Measurements from ENCODE around the gene APBB1IP.

DNA sequence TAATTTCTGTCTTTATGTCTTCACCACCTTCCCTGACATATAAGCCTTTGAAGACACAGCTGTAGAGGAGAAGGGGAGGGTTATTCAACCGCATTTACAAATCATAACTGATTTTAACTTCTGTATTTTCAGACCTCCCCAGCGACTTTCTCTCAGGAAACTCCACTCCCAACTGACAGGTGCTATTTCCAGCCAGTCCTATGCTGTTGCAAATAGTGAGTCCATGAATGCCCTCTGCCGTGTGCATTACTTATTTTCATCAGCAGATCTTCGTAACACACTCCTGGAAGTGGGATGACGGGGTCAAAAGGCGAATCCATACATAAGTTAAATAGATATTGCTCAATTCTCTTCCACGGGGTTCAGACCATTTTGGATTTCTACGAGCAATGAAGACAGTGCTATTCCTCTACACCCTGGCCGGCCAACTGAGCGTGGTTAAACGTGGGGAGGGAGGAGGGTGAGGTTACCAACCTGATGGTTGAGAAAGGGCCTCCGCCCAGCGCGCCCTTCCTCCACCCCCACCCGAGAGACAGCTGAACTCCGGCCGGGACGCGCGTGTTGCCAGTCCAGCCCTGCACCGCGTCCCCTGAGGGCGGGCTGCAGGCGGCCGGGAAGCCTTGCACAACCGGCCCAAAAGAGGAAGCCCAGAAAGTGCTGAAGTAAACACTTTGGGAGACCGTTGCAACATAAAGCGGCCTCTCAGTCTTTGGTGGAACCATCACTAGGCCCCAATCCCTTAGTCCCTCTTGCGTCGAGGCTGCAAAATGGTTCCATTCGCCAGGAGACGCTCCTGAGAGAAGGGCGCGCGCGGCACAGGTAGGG lies at the start of gene APBB1IP:
- TF ChIP-seq, protein P1, sequence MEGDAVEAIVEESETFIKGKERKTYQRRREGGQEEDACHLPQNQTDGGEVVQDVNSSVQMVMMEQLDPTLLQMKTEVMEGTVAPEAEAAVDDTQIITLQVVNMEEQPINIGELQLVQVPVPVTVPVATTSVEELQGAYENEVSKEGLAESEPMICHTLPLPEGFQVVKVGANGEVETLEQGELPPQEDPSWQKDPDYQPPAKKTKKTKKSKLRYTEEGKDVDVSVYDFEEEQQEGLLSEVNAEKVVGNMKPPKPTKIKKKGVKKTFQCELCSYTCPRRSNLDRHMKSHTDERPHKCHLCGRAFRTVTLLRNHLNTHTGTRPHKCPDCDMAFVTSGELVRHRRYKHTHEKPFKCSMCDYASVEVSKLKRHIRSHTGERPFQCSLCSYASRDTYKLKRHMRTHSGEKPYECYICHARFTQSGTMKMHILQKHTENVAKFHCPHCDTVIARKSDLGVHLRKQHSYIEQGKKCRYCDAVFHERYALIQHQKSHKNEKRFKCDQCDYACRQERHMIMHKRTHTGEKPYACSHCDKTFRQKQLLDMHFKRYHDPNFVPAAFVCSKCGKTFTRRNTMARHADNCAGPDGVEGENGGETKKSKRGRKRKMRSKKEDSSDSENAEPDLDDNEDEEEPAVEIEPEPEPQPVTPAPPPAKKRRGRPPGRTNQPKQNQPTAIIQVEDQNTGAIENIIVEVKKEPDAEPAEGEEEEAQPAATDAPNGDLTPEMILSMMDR (IDR thresholded peaks at IDR 0.05), result no peak
- no peak for TF ChIP-seq POLR2A (IDR thresholded peaks at IDR 0.05)

Data from heart left ventricle (tissue), 13 donors.